ENCODE data around the gene FCHSD1.

FCHSD1 gene

GRCh38 chr5:141691286-141691866 is 40.2 kb upstream of the FCHSD1 start:
- Histone ChIP-seq H3K4me3 (no peak overlapping the region), H3K27me3 (no peaks in the 10 kb centered on the region), H3K9me3 (replicated peaks in 1 of 11) (no peaks in the 10 kb centered on the region), H3K4me2 (peak overlapping the region in 4 of 11 experiments; percentile 80 to 91 (median 84); a peak in 7 of 22 replicates), H3K4me1 (peaks cover 5 to 32% (median 19%) of the 10 kb centered on the region in 10 experiments; a peak in 18 of 20 replicates), H3K27ac (no peak overlapping the region), H3K36me3 (no peaks in the 10 kb centered on the region), H4K20me1 (no peaks in the 10 kb centered on the region), H3K9ac (peak overlapping the region in 1 of 11 experiments; percentile 35; a peak in 1 of 22 replicates)
- TF ChIP-seq Cebpa-rat (IDR thresholded peaks at IDR 0.05), result no peak

- H3K4me1 ChIP-seq, result peaks cover 35 to 58% (median 47%) of the 10 kb centered on the region in 10 experiments
- H3K4me3 ChIP-seq, result no peak overlapping the region
These were observed 35.6 kb upstream of the FCHSD1 start for GRCh38 chr5:141686648-141687416.

GRCh38 chr5:141685591-141685990 is 34.4 kb upstream of the FCHSD1 start:
- Histone ChIP-seq H3K27me3 (no peaks in the 10 kb centered on the region), H3K4me2 (peak overlapping the region; percentile 39 to 100 (median 77); a peak in 20 of 22 replicates), H3K9ac (no peak overlapping the region), H3K36me3 (no peaks in the 10 kb centered on the region), H3K4me1 (peaks cover 47 to 66% (median 57%) of the 10 kb centered on the region in 10 experiments), H3K4me3 (no peak overlapping the region), H4K20me1 (peaks cover 0 to 3% (median 0%) of the 10 kb centered on the region in 11 experiments; a peak in 2 of 22 replicates), H3K27ac (peak overlapping the region in 2 of 11 experiments; percentile 3 to 4; a peak in 2 of 22 replicates), H3K9me3 (replicated peaks in 1 of 11) (no peaks in the 10 kb centered on the region)
- TF ChIP-seq Cebpa-rat (IDR thresholded peaks at IDR 0.05), result no peak

More at GRCh38 chr5:141686648-141687416, 35.6 kb upstream of the FCHSD1 start:
- no peak for TF ChIP-seq Cebpa-rat (IDR thresholded peaks at IDR 0.05)
- Histone ChIP-seq H3K27me3 (no peaks in the 10 kb centered on the region), H4K20me1 (no peaks in the 10 kb centered on the region), H3K36me3 (no peaks in the 10 kb centered on the region), H3K27ac (0 out of 22 replicates have a peak overlapping the region, but pooled peaks of 1 of the 11 experiments have one; percentile 6), H3K4me2 (peak overlapping the region in 7 of 11 experiments; percentile 1 to 18 (median 16); a peak in 6 of 22 replicates), H3K9ac (no peak overlapping the region), H3K9me3 (replicated peaks in 1 of 11) (no peaks in the 10 kb centered on the region)

GRCh38 chr5:141683596-141684141 is 32.5 kb upstream of the FCHSD1 start:
- Histone ChIP-seq H3K4me1 (peaks cover 58 to 80% (median 70%) of the 10 kb centered on the region in 10 experiments), H3K36me3 (peaks cover 0 to 9% (median 0%) of the 10 kb centered on the region in 11 experiments; a peak in 4 of 22 replicates), H3K4me2 (peak overlapping the region; percentile 90 to 100 (median 99); a peak in 21 of 22 replicates), H3K9ac (peak overlapping the region in 1 of 11 experiments; percentile 81; a peak in 3 of 22 replicates), H3K27ac (peak overlapping the region in 10 of 11 experiments; percentile 20 to 94 (median 86); a peak in 17 of 22 replicates), H4K20me1 (peaks cover 0 to 14% (median 0%) of the 10 kb centered on the region in 11 experiments; a peak in 3 of 22 replicates), H3K9me3 (replicated peaks in 1 of 11) (no peaks in the 10 kb centered on the region), H3K4me3 (peak overlapping the region in 2 of 10 experiments; percentile 65 to 71; a peak in 1 of 20 replicates), H3K27me3 (no peaks in the 10 kb centered on the region)
- no peak for TF ChIP-seq Cebpa-rat (IDR thresholded peaks at IDR 0.05)

GRCh38 chr5:141681695-141682641 is 30.8 kb upstream of the FCHSD1 start, which contains the start of gene ARAP3:
ARAP3 (minus strand) TSS chr5:141682230; CDS start chr5:141680486, 1,744 bp downstream.
- H3K9ac ChIP-seq, result peak within 1 kb of the TSS; percentile 70 to 86 (median 80)
- TF ChIP-seq Cebpa-rat (IDR thresholded peaks at IDR 0.05), result peak in 5 of 11 experiments; percentile 17 to 79 (median 51); a peak in 6 of 22 replicates
- peaks cover 0 to 24% (median 4%) of the 10 kb centered on the region in 11 experiments; a peak in 6 of 22 replicates for H3K36me3 ChIP-seq
- H4K20me1 ChIP-seq, result peaks cover 0 to 19% (median 0%) of the 10 kb centered on the region in 11 experiments; a peak in 3 of 22 replicates
- H3K4me2 ChIP-seq, result peak within 1 kb of the TSS; percentile 90 to 100 (median 99)
- peak within 1 kb of the TSS; percentile 55 to 94 (median 87); a peak in 21 of 22 replicates for H3K27ac ChIP-seq
- H3K9me3 ChIP-seq (replicated peaks in 1 of 11), result no peaks in the 10 kb centered on the region
- no peaks in the 10 kb centered on the region for H3K27me3 ChIP-seq
- H3K4me1 ChIP-seq, result peaks cover 58 to 77% (median 70%) of the 10 kb centered on the region in 10 experiments
- peak within 1 kb of the TSS; percentile 49 to 71 (median 58) for H3K4me3 ChIP-seq

- Histone ChIP-seq H3K9ac (peak overlapping the region; percentile 70 to 86 (median 80)), H3K27me3 (no peaks in the 10 kb centered on the region), H4K20me1 (peaks cover 0 to 25% (median 0%) of the 10 kb centered on the region in 11 experiments; a peak in 3 of 22 replicates), H3K36me3 (peaks cover 0 to 26% (median 4%) of the 10 kb centered on the region in 11 experiments; a peak in 6 of 22 replicates), H3K9me3 (replicated peaks in 1 of 11) (no peaks in the 10 kb centered on the region), H3K4me2 (peak overlapping the region; percentile 90 to 100 (median 99)), H3K27ac (peak overlapping the region in 10 of 11 experiments; percentile 51 to 94 (median 88); a peak in 19 of 22 replicates), H3K4me3 (peak overlapping the region; percentile 49 to 71 (median 58)), H3K4me1 (peaks cover 58 to 70% (median 66%) of the 10 kb centered on the region in 10 experiments)
- TF ChIP-seq Cebpa-rat (IDR thresholded peaks at IDR 0.05), result no peak
These were observed 30.1 kb upstream of the FCHSD1 start for GRCh38 chr5:141681295-141681694.

GRCh38 chr5:141680751-141681201 is 29.6 kb upstream of the FCHSD1 start:
- Histone ChIP-seq H3K27ac (peak overlapping the region in 9 of 11 experiments; percentile 22 to 94 (median 87); a peak in 13 of 22 replicates), H3K4me3 (peak overlapping the region in 9 of 10 experiments; percentile 49 to 71 (median 58); a peak in 14 of 20 replicates), H4K20me1 (peaks cover 0 to 29% (median 0%) of the 10 kb centered on the region in 11 experiments; a peak in 3 of 22 replicates), H3K36me3 (peaks cover 0 to 31% (median 4%) of the 10 kb centered on the region in 11 experiments; a peak in 6 of 22 replicates), H3K9me3 (replicated peaks in 1 of 11) (no peaks in the 10 kb centered on the region), H3K9ac (peak overlapping the region; percentile 70 to 86 (median 80); a peak in 17 of 22 replicates), H3K4me2 (peak overlapping the region; percentile 90 to 100 (median 99)), H3K4me1 (peaks cover 55 to 65% (median 62%) of the 10 kb centered on the region in 10 experiments), H3K27me3 (no peaks in the 10 kb centered on the region)
- TF ChIP-seq Cebpa-rat (IDR thresholded peaks at IDR 0.05), result no peak
